ENCODE measurements around the gene SPACDR. TPM values are rescaled to one million over a fixed set of nuclear protein-coding genes. Genes with fewer than 3 reads are reported as not detected.

The SPACDR gene
- total and polyA plus RNA-seq, 2 donors from 2014 or later: 0.54 TPM; not detected in 1

- Histone ChIP-seq H3K9ac (ENCODE audit: low read length in 3 of 3) (peak overlapping the region in 2 of 3 donors; percentile 55 to 71), H3K4me3 (ENCODE audit: low read length in 3 of 3) (peak overlapping the region in 2 of 3 donors; percentile 38 to 88), H3K36me3 (ENCODE audit: control insufficient read depth in 2 of 3, insufficient read depth in 3 of 3, low read length in 3 of 3) (peaks cover 0 to 9% (median 2%) of the 10 kb centered on the region in 3 donors), H3K4me1 (ENCODE audit: control insufficient read depth in 2 of 3, insufficient read depth in 2 of 3, low read depth in 1 of 3, low read length in 3 of 3) (peaks cover 2 to 25% (median 20%) of the 10 kb centered on the region in 3 donors), H3K27ac (ENCODE audit: low read depth in 2 of 2, low read length in 2 of 2) (peak overlapping the region; percentile 72 to 89), H3K9me3 (ENCODE audit: control insufficient read depth in 2 of 3, insufficient read depth in 1 of 3, low read length in 3 of 3) (no peaks in the 10 kb centered on the region), H3K27me3 (ENCODE audit: control insufficient read depth, insufficient read depth, low read length) (no peaks in the 10 kb centered on the region)
- FAIRE-seq (no peak), DNase-seq (peak in 3 of 5 donors; percentile 46 to 86 (median 73))
- TF ChIP-seq, protein P1, sequence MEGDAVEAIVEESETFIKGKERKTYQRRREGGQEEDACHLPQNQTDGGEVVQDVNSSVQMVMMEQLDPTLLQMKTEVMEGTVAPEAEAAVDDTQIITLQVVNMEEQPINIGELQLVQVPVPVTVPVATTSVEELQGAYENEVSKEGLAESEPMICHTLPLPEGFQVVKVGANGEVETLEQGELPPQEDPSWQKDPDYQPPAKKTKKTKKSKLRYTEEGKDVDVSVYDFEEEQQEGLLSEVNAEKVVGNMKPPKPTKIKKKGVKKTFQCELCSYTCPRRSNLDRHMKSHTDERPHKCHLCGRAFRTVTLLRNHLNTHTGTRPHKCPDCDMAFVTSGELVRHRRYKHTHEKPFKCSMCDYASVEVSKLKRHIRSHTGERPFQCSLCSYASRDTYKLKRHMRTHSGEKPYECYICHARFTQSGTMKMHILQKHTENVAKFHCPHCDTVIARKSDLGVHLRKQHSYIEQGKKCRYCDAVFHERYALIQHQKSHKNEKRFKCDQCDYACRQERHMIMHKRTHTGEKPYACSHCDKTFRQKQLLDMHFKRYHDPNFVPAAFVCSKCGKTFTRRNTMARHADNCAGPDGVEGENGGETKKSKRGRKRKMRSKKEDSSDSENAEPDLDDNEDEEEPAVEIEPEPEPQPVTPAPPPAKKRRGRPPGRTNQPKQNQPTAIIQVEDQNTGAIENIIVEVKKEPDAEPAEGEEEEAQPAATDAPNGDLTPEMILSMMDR (IDR thresholded peaks at IDR 0.05; ENCODE audit: borderline replicate concordance, extremely low read depth, insufficient read depth): no peak
- intact Hi-C loops (cut with DNase I): no loop called here
These were observed 13.1 kb upstream of the SPACDR start for GRCh38 chr7:100476903-100477870.

- FAIRE-seq: no peak
- no peaks in the 10 kb centered on the region for H3K9me3 ChIP-seq (ENCODE audit: control insufficient read depth in 2 of 3, insufficient read depth in 1 of 3, low read length in 3 of 3)
- DNase-seq: no peak
- peaks cover 2 to 28% (median 20%) of the 10 kb centered on the region in 3 donors for H3K4me1 ChIP-seq (ENCODE audit: control insufficient read depth in 2 of 3, insufficient read depth in 2 of 3, low read depth in 1 of 3, low read length in 3 of 3)
- peaks cover 0 to 9% (median 2%) of the 10 kb centered on the region in 3 donors for H3K36me3 ChIP-seq (ENCODE audit: control insufficient read depth in 2 of 3, insufficient read depth in 3 of 3, low read length in 3 of 3)
- TF ChIP-seq, protein P1 (IDR thresholded peaks at IDR 0.05; ENCODE audit: borderline replicate concordance, extremely low read depth, insufficient read depth): no peak
- H3K27me3 ChIP-seq (ENCODE audit: control insufficient read depth, insufficient read depth, low read length): no peaks in the 10 kb centered on the region
- peak overlapping the region in 1 of 3 donors; percentile 71 for H3K9ac ChIP-seq (ENCODE audit: low read length in 3 of 3)
- intact Hi-C loops (cut with DNase I): no loop called here
- peak overlapping the region in 1 of 2 donors; percentile 65 for H3K27ac ChIP-seq (ENCODE audit: low read depth in 2 of 2, low read length in 2 of 2)
- H3K4me3 ChIP-seq (ENCODE audit: low read length in 3 of 3): peak overlapping the region in 2 of 3 donors; percentile 26 to 88
These were observed 12.2 kb upstream of the SPACDR start for GRCh38 chr7:100476101-100476780.

DNA sequence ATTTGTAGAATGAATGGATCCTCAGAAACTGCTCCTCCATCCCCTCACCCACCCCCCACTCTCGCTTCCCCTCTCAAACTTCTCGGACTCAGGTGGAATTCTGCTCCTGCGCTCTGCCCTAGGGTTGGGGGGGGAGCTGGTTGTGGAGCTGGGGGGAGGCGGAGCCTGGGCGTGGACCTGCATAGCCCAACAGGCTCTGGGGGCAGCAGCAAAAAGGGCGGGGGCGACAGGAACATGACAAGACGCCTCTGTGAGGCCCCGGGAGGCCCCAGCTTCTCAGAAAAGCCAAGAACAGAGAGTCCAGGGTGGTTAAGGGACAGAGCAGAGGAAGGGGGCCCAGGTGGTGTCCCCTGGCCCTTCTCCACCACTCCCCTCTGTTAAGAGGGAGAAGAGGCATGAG, 11.5 kb upstream of the SPACDR start:
- peak overlapping the region in 1 of 3 donors; percentile 88 for H3K4me3 ChIP-seq (ENCODE audit: low read length in 3 of 3)
- TF ChIP-seq, protein P1 (IDR thresholded peaks at IDR 0.05; ENCODE audit: borderline replicate concordance, extremely low read depth, insufficient read depth): no peak
- peaks cover 2 to 28% (median 20%) of the 10 kb centered on the region in 3 donors for H3K4me1 ChIP-seq (ENCODE audit: control insufficient read depth in 2 of 3, insufficient read depth in 2 of 3, low read depth in 1 of 3, low read length in 3 of 3)
- intact Hi-C loops (cut with DNase I): no loop called here
- peaks cover 0 to 9% (median 2%) of the 10 kb centered on the region in 3 donors for H3K36me3 ChIP-seq (ENCODE audit: control insufficient read depth in 2 of 3, insufficient read depth in 3 of 3, low read length in 3 of 3)
- no peaks in the 10 kb centered on the region for H3K9me3 ChIP-seq (ENCODE audit: control insufficient read depth in 2 of 3, insufficient read depth in 1 of 3, low read length in 3 of 3)
- no peak for FAIRE-seq
- DNase-seq: peak in 1 of 5 donors; percentile 78
- peak overlapping the region in 1 of 3 donors; percentile 55 for H3K9ac ChIP-seq (ENCODE audit: low read length in 3 of 3)
- no peaks in the 10 kb centered on the region for H3K27me3 ChIP-seq (ENCODE audit: control insufficient read depth, insufficient read depth, low read length)
- H3K27ac ChIP-seq (ENCODE audit: low read depth in 2 of 2, low read length in 2 of 2): peak overlapping the region; percentile 51 to 65
